HAP-1 (cell line): ENCODE data around the gene KRTAP19-1.

Source experiments
- DNase-seq, 2 experiments: peaks; one replicate each; pipeline ENCODE4 v3.0.0-alpha.2; 2016 to 2020; ENCODE audit warnings: low spot score in 2 of 2
- H3K27me3 ChIP-seq: fragments of 250-450 bp; sonication (Bioruptor Pico); 2 replicates; pipeline ENCODE4 v1.5.1; 2020; ENCODE audit warnings: low read depth, mild to moderate bottlenecking, moderate library complexity
- H3K36me3 ChIP-seq: fragments of 250-450 bp; sonication (Bioruptor Pico); replicated peaks from 2 replicates; pipeline ENCODE4 v1.5.1; 2020; ENCODE audit warnings: mild to moderate bottlenecking
- H3K4me1 ChIP-seq: fragments of 250-450 bp; sonication (Bioruptor Pico); 2 replicates; pipeline ENCODE4 v1.5.1; 2020; ENCODE audit warnings: mild to moderate bottlenecking
- H3K4me3 ChIP-seq: fragments of 250-450 bp; sonication (Bioruptor Pico); 2 replicates; pipeline ENCODE4 v1.5.1; 2020; ENCODE audit warnings: mild to moderate bottlenecking, moderate library complexity
- H3K9me3 ChIP-seq: fragments of 250-450 bp; sonication (Bioruptor Pico); 2 replicates; pipeline ENCODE4 v1.5.1; 2020; ENCODE audit warnings: mild to moderate bottlenecking, moderate library complexity
- in situ Hi-C: fragments of 300-500 bp; cut with MboI; formaldehyde crosslinking; loops from 3 replicates; pipeline ENCODE4 v1.14.3; 2020; ENCODE audit warnings: low sequenced_read_pairs, inconsistent platforms, mixed read lengths

KRTAP19-1 gene

DNA sequence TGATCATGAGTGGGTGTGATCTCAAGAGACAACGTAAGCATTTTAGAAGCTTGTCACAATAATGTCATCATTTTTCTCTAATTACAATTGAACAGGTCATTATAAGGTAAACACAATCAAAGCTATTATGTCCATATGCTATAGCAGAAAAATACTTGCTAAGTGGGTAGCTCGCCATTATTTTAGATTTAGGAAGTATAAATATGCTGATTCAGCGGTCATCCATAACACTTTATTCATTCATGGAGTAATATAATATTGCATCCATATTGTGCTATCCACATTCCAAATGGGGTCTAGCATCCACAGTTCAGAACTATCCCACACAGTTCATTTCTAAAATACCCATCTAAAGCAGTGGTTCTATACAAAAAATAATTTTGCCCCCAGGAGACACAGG, 31.7 kb downstream of the KRTAP19-1 start:
- no peaks in the 10 kb centered on the region for H3K36me3 ChIP-seq
- no peak overlapping the region for H3K4me3 ChIP-seq
- DNase-seq, result no peak
- no peaks in the 10 kb centered on the region for H3K27me3 ChIP-seq
- no peaks in the 10 kb centered on the region for H3K4me1 ChIP-seq
- no peaks in the 10 kb centered on the region for H3K9me3 ChIP-seq
- in situ Hi-C loops, result no loop called here

- no peaks in the 10 kb centered on the region for H3K4me1 ChIP-seq
- no peaks in the 10 kb centered on the region for H3K36me3 ChIP-seq
- H3K4me3 ChIP-seq, result no peak overlapping the region
- H3K27me3 ChIP-seq, result no peaks in the 10 kb centered on the region
- no peak for DNase-seq
- no peaks in the 10 kb centered on the region for H3K9me3 ChIP-seq
- in situ Hi-C loops, result no loop called here
Observed at GRCh38 chr21:30447056-30447455, 33.1 kb downstream of the KRTAP19-1 start.

DNA sequence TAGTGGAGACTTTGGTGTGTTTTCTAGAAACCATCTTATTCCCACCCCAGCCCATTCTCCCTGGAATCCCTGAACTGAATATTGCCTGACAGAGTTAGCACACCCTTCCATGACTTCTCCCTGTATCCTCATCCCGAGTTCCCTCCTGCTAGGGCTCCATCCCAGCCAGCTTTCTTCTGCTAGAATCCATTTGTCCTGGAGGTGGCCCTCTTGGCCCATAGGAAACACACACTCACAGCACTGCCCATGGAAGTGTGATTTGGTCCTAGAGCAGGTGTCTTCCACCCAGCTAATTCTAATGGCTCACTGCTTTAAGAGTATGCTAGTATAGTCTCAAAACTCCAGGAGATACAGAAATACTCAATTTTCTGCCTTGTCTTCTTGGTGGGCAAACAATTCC, 36.0 kb downstream of the KRTAP19-1 start:
- Histone ChIP-seq H3K4me3 (no peak overlapping the region), H3K4me1 (no peaks in the 10 kb centered on the region), H3K27me3 (no peaks in the 10 kb centered on the region), H3K36me3 (no peaks in the 10 kb centered on the region), H3K9me3 (no peaks in the 10 kb centered on the region)
- in situ Hi-C loops, result no loop called here
- no peak for DNase-seq

DNA sequence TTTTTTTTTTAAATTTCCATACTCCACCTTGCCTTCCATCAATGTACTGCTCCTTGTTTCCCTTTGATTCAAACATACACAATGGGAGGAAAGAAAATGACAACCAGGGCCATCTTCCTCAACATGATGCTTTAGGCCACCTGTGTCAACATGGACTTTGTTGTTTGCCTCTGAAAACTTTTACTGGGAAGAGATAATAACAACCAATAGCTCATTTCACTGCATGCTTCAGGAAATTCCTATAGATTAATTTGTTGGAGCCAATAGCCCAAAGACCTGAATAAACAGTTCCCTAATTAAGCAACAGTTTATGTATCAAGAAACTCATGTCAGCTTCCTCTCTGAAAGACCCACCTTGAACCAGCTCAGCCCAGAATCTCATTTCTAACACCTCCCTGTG, 36.9 kb downstream of the KRTAP19-1 start:
- H3K27me3 ChIP-seq, result no peaks in the 10 kb centered on the region
- no peak overlapping the region for H3K4me3 ChIP-seq
- H3K4me1 ChIP-seq, result no peaks in the 10 kb centered on the region
- DNase-seq, result no peak
- no peaks in the 10 kb centered on the region for H3K9me3 ChIP-seq
- H3K36me3 ChIP-seq, result no peaks in the 10 kb centered on the region
- in situ Hi-C loops, result no loop called here

- Histone ChIP-seq H3K4me1 (no peaks in the 10 kb centered on the region), H3K36me3 (no peaks in the 10 kb centered on the region), H3K9me3 (no peaks in the 10 kb centered on the region; the same call in 1 of the 2 replicates), H3K27me3 (no peaks in the 10 kb centered on the region), H3K4me3 (no peak within 1 kb of the TSS)
- no peak for DNase-seq
- in situ Hi-C loops, result no loop called here
Observed at GRCh38 chr21:30439975-30440374, 40.2 kb downstream of the KRTAP19-1 start, which contains the start of gene KRTAP15-1. Gene KRTAP15-1, plus strand, starts transcription at chr21:30440275. Its CDS starts 53 bp downstream, at chr21:30440328.

DNA sequence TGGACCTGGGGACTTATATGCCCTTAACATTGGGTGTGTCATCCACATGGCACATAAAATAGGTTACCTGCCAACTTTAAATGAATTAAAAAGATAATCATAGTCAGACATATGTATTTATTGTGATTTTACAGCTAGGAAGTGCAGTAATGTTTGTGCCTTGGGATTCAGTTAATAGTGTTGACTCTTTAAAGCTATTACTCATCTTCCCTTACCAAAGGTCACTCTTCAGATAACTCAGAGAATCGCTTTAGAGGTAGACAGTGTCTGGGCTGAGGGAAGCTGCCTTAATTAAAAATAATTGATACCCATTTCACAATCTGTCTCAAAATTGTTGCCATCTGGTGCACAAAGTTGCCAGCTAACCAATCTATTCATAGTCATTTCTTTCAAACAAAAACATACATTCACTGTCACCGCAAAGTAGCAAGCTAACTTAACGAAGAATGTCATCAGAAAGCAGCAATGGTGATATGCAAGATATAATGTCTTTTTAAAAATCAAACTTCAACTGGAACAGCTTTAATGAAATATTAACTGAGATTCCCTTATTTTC, 43.1 kb downstream of the KRTAP19-1 start:
- Histone ChIP-seq H3K9me3 (no peaks in the 10 kb centered on the region; the same call in 1 of the 2 replicates), H3K4me1 (no peaks in the 10 kb centered on the region), H3K36me3 (no peaks in the 10 kb centered on the region), H3K4me3 (no peak overlapping the region), H3K27me3 (no peaks in the 10 kb centered on the region)
- in situ Hi-C loops, result no loop called here
- no peak for DNase-seq

DNA sequence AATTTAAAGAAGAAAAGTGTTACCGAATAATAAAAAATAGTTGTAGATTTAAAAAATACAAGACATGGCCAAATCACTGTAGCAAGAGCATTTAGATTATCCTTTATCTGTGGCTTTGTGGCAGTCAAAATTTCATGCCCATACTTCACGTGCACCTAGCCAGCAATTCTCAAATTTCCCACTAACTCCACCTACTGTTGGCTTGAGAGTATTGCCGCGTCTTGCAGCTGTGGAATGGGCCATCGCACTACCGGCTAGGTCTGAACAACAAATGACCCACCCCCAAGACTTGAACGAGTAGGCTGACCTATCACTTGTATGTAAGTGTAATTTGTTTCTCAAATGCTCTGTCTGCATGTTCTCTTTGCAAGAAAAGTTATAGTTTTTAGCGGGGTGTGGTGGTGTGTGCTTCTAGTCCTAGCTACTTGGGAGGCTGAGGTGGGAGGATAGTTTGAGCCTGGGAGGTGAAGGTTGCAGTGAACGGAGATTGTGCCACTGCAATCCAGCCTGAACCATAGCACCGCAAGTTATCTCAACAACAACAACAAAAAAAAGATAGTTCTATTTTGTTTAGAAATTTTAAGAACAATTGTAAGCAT, 46.0 kb downstream of the KRTAP19-1 start:
- Histone ChIP-seq H3K9me3 (no peaks in the 10 kb centered on the region; the same call in 1 of the 2 replicates), H3K4me1 (no peaks in the 10 kb centered on the region), H3K27me3 (no peaks in the 10 kb centered on the region), H3K4me3 (no peak overlapping the region), H3K36me3 (no peaks in the 10 kb centered on the region)
- in situ Hi-C loops, result no loop called here
- peak in 1 of 2 experiments; percentile 9 for DNase-seq

GRCh38 chr21:30430170-30430655, 50.0 kb downstream of the KRTAP19-1 start, which contains the start of gene KRTAP13-4:
Gene KRTAP13-4, plus strand, starts transcription at chr21:30430220. Its CDS starts 56 bp downstream, at chr21:30430276.
- in situ Hi-C loops, result no loop called here
- Histone ChIP-seq H3K36me3 (no peaks in the 10 kb centered on the region), H3K27me3 (no peaks in the 10 kb centered on the region), H3K4me1 (no peaks in the 10 kb centered on the region), H3K4me3 (no peak within 1 kb of the TSS), H3K9me3 (no peaks in the 10 kb centered on the region; the same call in 1 of the 2 replicates)
- no peak for DNase-seq
